Stimulated activated CD8-positive, alpha-beta memory T cell treated with anti-CD3 and anti-CD28 coated beads, Interleukin-4, amount 100 ng/mL, for 24 hours (primary cell): ENCODE measurements around the gene MRPS18B.
A peak's percentile ranks its signal among the peaks of the same experiment; 100 is the strongest.
"Not testable (repeated sequence)": the region's sequence is repeated elsewhere in the genome, so short reads cannot be mapped to it uniquely, and the experiment has no call there.

Experiments
- DNase-seq: peaks from one replicate; pipeline ENCODE4 v3.0.0-alpha.2; 2020; ENCODE audit warnings: low read depth

MRPS18B gene

GRCh38 chr6:30643656-30644055 lies 26.0 kb downstream of the MRPS18B start:
- no peak for DNase-seq

DNA sequence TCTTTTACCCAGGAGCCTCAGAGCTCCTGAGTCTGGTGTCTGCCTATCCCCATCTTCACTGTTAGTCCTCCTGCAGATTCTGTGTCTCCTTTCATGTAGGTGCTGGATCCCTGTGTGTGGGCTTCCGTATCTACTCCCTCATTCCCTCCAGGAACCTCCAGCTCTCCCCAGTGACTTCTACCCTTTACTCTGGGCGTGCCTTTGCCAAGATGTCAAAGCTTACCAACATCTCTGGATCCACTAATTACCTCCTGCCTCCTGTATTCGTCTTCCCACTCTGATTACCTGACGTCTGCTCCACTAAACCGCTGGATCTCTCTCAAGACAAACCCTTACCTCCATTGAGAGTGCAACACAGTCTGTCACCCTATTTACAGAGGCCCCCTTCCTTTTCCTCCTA lies 27.1 kb downstream of the MRPS18B start:
- no peak for DNase-seq

GRCh38 chr6:30645989-30646388 lies 28.3 kb downstream of the MRPS18B start:
- DNase-seq: no peak

GRCh38 chr6:30646450-30647241 lies 29.0 kb downstream of the MRPS18B start, which contains the start of gene C6orf136:
C6orf136 (plus strand) TSS chr6:30647133; CDS start chr6:30647232, 99 bp downstream.
- peak; percentile 88 for DNase-seq

GRCh38 chr6:30647242-30648116 lies 29.8 kb downstream of the MRPS18B start:
- peak; percentile 65 for DNase-seq

DNA sequence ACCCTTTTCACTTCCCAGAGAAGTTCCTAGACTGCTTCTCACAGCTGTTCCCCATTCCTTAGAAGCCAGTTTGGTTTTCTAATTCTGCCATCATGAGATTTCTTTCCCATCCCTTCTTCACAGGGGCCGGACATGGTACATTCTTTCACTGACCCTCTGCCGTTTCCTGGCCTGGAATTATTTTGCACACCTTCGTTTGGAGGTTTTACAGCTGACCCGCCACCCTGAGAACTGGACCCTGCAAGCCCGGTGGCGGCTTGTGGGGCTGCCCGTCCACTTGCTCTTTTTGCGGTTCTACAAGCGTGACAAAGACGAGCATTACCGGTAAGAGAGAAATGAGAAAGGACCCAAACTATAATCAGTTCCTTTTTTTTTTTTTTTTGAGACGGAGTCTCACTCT lies 33.5 kb downstream of the MRPS18B start:
- no peak for DNase-seq

DNA sequence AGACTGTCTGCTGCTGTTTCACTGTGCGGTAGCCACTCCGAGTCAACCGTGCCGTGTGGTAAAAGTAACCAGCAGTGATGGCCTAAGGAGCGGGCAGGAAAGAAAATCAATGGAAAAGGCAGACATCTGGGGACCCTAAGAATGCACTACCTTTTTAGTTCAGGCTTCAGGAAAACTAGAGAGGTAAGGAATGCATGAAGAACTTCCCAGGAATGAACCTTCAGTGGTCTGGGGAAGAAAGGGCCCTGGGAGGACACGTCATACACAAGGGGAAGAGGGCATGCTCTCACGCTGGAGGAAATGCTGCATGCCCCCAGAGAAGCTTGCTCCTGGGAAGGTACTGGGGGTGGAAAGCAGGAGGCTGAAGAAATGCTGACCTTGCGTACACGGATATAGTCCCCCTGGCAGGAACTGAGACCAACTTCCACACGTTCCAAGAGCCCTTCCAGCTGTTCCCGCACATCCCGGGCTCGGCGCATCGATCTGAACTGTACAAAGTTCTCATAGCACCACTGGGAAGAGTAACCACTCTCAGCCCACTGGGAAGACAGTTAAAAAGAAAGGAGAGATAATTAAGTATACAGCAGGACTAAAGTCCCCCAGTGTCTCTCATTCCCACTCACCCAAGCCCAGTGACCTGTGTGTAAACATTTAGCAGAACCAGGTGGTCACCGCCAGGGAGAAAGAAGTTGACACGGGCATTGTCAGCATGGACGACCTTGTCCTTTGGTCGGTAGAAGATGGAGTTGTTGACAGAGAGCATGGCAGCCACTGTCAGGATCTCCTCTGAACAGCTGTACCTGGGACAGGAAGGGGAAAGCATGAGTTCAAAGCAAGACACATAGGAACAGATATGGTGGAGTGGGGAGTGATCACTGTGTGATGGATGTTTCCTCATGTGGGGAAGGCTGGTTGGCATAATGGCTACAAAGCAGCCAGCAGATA lies 37.4 kb downstream of the MRPS18B start:
- DNase-seq: no peak

GRCh38 chr6:30655743-30656094 lies 38.1 kb downstream of the MRPS18B start:
- DNase-seq: no peak

- DNase-seq: no peak
Observed at GRCh38 chr6:30656513-30656912, 38.9 kb downstream of the MRPS18B start.

- DNase-seq: no peak
Observed at GRCh38 chr6:30657454-30657853, 39.8 kb downstream of the MRPS18B start.

DNA sequence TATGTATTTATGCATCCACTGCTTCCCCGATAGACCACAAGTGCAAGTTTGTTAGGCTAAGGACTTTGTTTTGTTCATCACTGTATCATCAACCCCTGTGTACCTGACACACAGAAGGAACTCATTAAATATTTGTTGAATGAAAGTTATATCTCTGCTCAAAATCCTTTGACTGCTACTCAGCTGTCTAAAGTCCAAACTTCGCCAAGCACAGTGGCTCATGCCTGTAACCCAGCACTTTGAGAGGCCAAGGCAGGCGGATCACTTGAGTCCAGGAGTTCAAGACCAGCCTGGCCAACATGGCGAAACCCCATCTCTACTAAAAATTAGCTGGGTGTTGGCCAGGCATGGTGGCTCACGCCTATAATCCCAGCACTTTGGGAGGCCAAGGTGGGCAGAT lies 40.3 kb downstream of the MRPS18B start:
- not testable (repeated sequence) for DNase-seq

DNA sequence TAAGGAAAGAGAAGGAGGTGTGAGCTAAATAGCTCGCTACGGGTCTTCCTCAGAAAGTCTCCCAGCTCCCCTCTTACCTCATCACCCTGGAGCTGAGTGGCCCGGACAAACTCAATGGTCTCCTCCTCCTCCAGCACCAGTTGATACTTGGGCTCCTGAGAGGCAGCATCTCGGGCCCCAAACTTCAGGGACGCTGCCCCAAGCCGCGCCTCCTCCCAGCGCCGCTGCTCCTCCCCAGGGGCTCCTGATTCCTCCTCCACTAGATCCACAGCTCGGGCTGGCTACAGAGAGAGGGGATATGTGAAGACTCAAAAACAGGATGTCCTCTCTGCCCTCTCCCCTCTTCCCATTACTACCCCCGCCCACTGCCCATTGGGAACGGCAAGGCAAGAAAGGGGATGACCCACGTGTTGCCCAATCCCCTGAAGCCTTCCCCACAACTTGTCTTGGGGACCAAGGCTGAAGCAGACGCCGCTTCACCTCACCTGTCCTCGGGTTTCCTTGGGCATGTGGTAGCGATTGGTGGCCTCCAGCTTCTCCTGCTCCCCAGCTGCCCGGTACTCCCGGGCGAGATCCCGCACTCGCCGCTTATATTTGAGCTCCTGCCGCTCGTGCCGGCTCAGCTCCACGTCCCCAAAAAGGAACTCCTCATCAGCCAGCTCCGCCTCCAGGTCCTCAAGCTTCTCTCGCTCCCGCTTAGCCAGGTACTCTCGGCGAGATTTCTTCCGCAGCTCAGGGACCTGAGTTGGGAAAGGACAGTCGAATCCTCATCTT lies 47.5 kb downstream of the MRPS18B start:
- DNase-seq: no peak

- DNase-seq: peak; percentile 51
Observed at GRCh38 chr6:30666300-30666699, 48.7 kb downstream of the MRPS18B start.

- DNase-seq: no peak
Observed at GRCh38 chr6:30670760-30671527, 53.3 kb downstream of the MRPS18B start.

GRCh38 chr6:30672445-30673253 lies 55.0 kb downstream of the MRPS18B start, which contains the start of gene DHX16:
DHX16 (minus strand) TSS chr6:30673006; CDS start chr6:30672841, 165 bp downstream.
- DNase-seq: peak; percentile 83
